Smooth muscle cell (in vitro differentiated cells): ENCODE results near the gene RBPMS2. TPM values are rescaled to one million over a fixed set of nuclear protein-coding genes. Genes with fewer than 3 reads are reported as not detected.

ENCODE experiments used
- DNase-seq: peaks from one replicate; lab custom pipeline; 2025; ENCODE audit not compliant: unreplicated experiment; lab: John Stamatoyannopoulos, UW
- H2AFZ ChIP-seq: fragments of 200-600 bp; sonication (generic); 2 replicates; pipeline ENCODE4 v1.6.0; 2016; ENCODE audit warnings: antibody characterized with exemption, low read depth, mild to moderate bottlenecking
- H3F3A ChIP-seq: fragments of 200-600 bp; sonication (generic); 2 replicates; pipeline ENCODE4 v1.6.0; 2017; ENCODE audit warnings: antibody characterized with exemption, low read depth
- H3K27ac ChIP-seq: fragments of 200-600 bp; sonication (generic); 2 replicates; pipeline ENCODE4 v1.5.1; 2016; ENCODE audit warnings: low read depth, mild to moderate bottlenecking
- H3K27me3 ChIP-seq: fragments of 200-600 bp; sonication (generic); 2 replicates; pipeline ENCODE4 v1.6.1; 2016; ENCODE audit warnings: low read depth, mild to moderate bottlenecking
- H3K36me3 ChIP-seq: fragments of 200-600 bp; sonication (generic); 2 replicates; pipeline ENCODE4 v1.5.1; 2016; ENCODE audit warnings: low read depth
- H3K4me1 ChIP-seq: fragments of 200-600 bp; sonication (generic); 2 replicates; pipeline ENCODE4 v1.5.1; 2016; ENCODE audit warnings: low read depth
- H3K4me2 ChIP-seq: fragments of 200-600 bp; sonication (generic); 2 replicates; pipeline ENCODE4 v1.6.0; 2016; ENCODE audit warnings: mild to moderate bottlenecking
- H3K4me3 ChIP-seq: fragments of 200-600 bp; sonication (generic); 2 replicates; pipeline ENCODE4 v1.5.1; 2016; ENCODE audit warnings: mild to moderate bottlenecking
- H3K79me2 ChIP-seq: fragments of 200-600 bp; sonication (generic); 2 replicates; pipeline ENCODE4 v1.6.0; 2016; ENCODE audit warnings: low read depth, mild to moderate bottlenecking
- H3K9ac ChIP-seq: fragments of 200-600 bp; sonication (generic); 2 replicates; pipeline ENCODE4 v1.6.0; 2016; ENCODE audit warnings: low read depth
- H3K9me3 ChIP-seq: fragments of 200-600 bp; sonication (generic); replicated peaks from 2 replicates; pipeline ENCODE4 v1.5.1; 2016; ENCODE audit warnings: low read depth
- H4K20me1 ChIP-seq: fragments of 200-600 bp; sonication (generic); 2 replicates; pipeline ENCODE4 v1.6.0; 2016; ENCODE audit warnings: low read depth
- WGBS: methylation state at CpG from one replicate; pipeline ENCODE4 v1.1.7; 2016; ENCODE audit warnings: low lambda C conversion rate; 5-methylcytosine and 5-hydroxymethylcytosine counted together
- polyA plus RNA-seq: library from polyadenylated mRNA; unstranded; fragments of >200 nt; fragmentation: Nextera tagmentation; extraction: Ambion mirVana; gene quantifications from 2 replicates; pipeline ENCODE4 v1.2.1, GENCODE V29; 2016
- total RNA-seq: library from RNA; depleted of rRNA; stranded (reverse); fragments of >200 nt; gene quantifications from 2 replicates; pipeline ENCODE4 v1.2.3, GENCODE V29; 2014
- TF ChIP-seq, protein P1 (sequence below): fragments of 200-600 bp; sonication (generic); IDR thresholded peaks from 2 replicates; pipeline ENCODE4 v1.5.1; 2017; ENCODE audit warnings: borderline replicate concordance, mild to moderate bottlenecking, antibody characterized with exemption; ENCODE audit not compliant: insufficient read depth, poor library complexity, severe bottlenecking

RBPMS2 gene
- total and polyA plus RNA-seq, 2 experiments from 2014 or later = 1.5 to 22.1 TPM

- Histone ChIP-seq H3K4me1 (peaks cover 18% of the 10 kb centered on the region), H3K4me3 (no peak overlapping the region), H3K9me3 (no peaks in the 10 kb centered on the region), H3K27me3 (no peaks in the 10 kb centered on the region), H3K79me2 (peaks cover 30% of the 10 kb centered on the region), H3K27ac (no peak overlapping the region), H3K9ac (no peak overlapping the region), H3K36me3 (no peaks in the 10 kb centered on the region), H3F3A (peaks cover 19% of the 10 kb centered on the region), H3K4me2 (no peak overlapping the region), H4K20me1 (peaks cover 23% of the 10 kb centered on the region), H2AFZ (no peak overlapping the region)
- TF ChIP-seq, protein P1, sequence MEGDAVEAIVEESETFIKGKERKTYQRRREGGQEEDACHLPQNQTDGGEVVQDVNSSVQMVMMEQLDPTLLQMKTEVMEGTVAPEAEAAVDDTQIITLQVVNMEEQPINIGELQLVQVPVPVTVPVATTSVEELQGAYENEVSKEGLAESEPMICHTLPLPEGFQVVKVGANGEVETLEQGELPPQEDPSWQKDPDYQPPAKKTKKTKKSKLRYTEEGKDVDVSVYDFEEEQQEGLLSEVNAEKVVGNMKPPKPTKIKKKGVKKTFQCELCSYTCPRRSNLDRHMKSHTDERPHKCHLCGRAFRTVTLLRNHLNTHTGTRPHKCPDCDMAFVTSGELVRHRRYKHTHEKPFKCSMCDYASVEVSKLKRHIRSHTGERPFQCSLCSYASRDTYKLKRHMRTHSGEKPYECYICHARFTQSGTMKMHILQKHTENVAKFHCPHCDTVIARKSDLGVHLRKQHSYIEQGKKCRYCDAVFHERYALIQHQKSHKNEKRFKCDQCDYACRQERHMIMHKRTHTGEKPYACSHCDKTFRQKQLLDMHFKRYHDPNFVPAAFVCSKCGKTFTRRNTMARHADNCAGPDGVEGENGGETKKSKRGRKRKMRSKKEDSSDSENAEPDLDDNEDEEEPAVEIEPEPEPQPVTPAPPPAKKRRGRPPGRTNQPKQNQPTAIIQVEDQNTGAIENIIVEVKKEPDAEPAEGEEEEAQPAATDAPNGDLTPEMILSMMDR = no peak
- WGBS = 89% methylated on average over 3 of the region's 3 CpGs
- no peak for DNase-seq
Observed at GRCh38 chr15:64705006-64705405, 70.4 kb downstream of the RBPMS2 start.

DNA sequence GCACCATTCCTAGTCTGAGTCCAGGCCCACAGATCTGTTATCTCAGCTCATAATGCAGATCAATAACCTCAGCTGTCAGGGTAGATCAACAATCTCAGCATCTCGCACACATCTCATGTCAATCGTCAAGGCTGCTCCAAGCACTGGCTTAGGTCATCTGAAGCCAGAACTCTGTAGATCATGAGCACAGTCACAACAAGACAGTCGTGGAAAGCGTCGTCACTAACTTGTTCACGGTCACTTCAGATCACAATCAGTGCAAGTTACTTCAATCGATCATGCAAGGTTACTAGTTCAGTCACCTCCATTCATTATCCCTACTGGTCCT lies 71.8 kb downstream of the RBPMS2 start:
- TF ChIP-seq, protein P1 = no peak
- H3K36me3 ChIP-seq = no peaks in the 10 kb centered on the region
- H3K27me3 ChIP-seq = no peaks in the 10 kb centered on the region
- H3K27ac ChIP-seq = peak overlapping the region; percentile 80
- H3K9me3 ChIP-seq = no peaks in the 10 kb centered on the region
- peaks cover 44% of the 10 kb centered on the region for H3K79me2 ChIP-seq
- peaks cover 37% of the 10 kb centered on the region for H4K20me1 ChIP-seq
- 62% methylated on average over 7 of the region's 7 CpGs for WGBS
- peak overlapping the region; percentile 63 for H3K9ac ChIP-seq
- peaks cover 19% of the 10 kb centered on the region for H3F3A ChIP-seq
- H3K4me3 ChIP-seq = peak overlapping the region; percentile 81
- H3K4me2 ChIP-seq = peak overlapping the region; percentile 96
- peak overlapping the region; percentile 77 for H2AFZ ChIP-seq
- H3K4me1 ChIP-seq = peaks cover 32% of the 10 kb centered on the region
- no peak for DNase-seq

- Histone ChIP-seq H3K27me3 (no peaks in the 10 kb centered on the region), H3K9ac (peak overlapping the region; percentile 88), H2AFZ (peak overlapping the region; percentile 77), H3K9me3 (no peaks in the 10 kb centered on the region), H3K27ac (peak overlapping the region; percentile 80), H3K36me3 (no peaks in the 10 kb centered on the region), H3K4me2 (peak overlapping the region; percentile 96), H3K4me1 (peaks cover 38% of the 10 kb centered on the region), H3F3A (peaks cover 19% of the 10 kb centered on the region), H4K20me1 (peaks cover 43% of the 10 kb centered on the region), H3K79me2 (peaks cover 49% of the 10 kb centered on the region), H3K4me3 (peak overlapping the region; percentile 81)
- WGBS = 3% methylated on average over 36 of the region's 62 CpGs
- TF ChIP-seq, protein P1 = no peak
- DNase-seq = peak; percentile 93
Observed at GRCh38 chr15:64702816-64703631, 72.4 kb downstream of the RBPMS2 start.
